Fibroblast of peridontal ligament (primary cell): ENCODE measurements around the gene GATM.
"Not testable (repeated sequence)": the region's sequence is repeated elsewhere in the genome, so short reads cannot be mapped to it uniquely, and the experiment has no call there.

Experiments used
- DNase-seq: peaks from one replicate; pipeline ENCODE4 v3.0.0-alpha.2; 2010; ENCODE audit errors: extremely low read depth

Gene GATM

GRCh38 chr15:45389351-45389750 lies 11.0 kb upstream of the GATM start:
- DNase-seq = no peak

GRCh38 chr15:45387380-45388007 lies 9.2 kb upstream of the GATM start:
- no peak for DNase-seq

- DNase-seq = no peak
Observed at GRCh38 chr15:45386974-45387373, 8.6 kb upstream of the GATM start.

- no peak for DNase-seq
Observed at GRCh38 chr15:45386420-45386819, 8.1 kb upstream of the GATM start.

DNA sequence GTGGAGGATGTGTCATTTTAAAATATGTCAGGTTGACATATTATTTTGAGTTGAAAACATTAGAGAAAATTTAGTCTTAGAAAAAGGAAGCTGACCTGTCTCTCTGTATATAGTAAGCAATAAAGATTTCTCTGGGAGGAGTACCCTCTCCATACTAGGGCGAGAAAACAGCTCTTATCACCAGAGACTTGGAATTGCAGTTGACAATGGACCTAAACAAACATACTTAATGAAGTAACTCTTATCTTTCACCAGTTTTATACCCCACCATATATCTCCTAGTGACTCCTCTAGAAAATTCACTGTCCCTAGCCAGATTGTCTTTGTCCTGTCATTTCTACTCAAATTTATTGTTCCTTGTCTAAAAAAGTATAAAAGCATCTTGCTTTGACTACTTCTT lies 7.2 kb upstream of the GATM start:
- DNase-seq = no peak

DNA sequence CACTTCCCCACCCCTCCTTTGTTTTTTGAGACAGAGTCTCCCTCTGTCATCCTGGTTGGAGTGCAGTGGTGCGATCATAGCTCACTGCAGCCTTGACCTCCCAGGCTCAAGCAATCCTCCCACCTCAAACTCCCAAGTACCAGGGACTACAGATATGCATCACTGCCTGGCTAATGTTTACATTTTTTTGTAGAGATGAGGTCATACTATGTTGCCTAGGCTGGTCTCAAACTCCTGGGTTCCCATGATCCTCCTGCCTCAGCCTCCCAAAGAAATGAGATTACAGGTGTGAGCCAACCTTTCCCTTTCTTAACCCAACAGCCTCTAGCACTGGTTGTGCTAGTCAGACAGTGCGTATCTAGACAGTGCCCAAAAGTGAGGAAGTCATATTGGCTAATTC lies 6.4 kb upstream of the GATM start:
- no peak for DNase-seq

GRCh38 chr15:45378913-45379262 lies 544 bp upstream of the GATM start:
- no peak for DNase-seq

- no peak for DNase-seq
Observed at GRCh38 chr15:45377609-45378148, 665 bp downstream of the GATM start.

DNA sequence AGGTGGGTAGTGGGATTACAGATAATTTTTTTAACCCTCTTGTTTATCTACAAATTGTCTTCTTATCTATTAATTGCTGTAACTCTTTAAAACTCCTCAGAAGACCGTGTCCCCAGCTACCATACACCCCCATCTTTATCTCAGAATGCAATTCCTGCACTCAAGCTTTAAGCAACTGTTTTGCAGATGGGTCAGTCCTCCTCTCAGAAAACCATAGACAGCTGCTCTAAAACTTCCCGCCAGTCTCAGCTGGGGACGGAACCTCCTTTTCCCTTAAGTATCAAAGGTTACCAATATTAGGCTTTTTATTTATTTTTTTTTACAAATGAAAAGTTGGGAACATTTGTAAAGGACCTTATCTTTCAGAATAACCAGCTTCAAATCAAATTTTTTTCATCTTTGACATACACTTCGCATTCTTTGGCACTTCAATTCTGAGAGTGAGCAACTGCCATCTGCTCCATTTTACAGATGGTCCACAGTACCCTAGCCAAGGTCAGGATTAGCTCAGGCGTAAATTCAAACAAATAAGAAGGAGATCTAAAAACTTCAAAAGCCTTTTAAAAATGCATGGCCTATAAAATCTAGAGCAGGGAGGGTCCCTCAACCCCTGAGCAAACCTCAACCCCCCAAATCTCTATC lies 1.3 kb downstream of the GATM start:
- no peak for DNase-seq

DNA sequence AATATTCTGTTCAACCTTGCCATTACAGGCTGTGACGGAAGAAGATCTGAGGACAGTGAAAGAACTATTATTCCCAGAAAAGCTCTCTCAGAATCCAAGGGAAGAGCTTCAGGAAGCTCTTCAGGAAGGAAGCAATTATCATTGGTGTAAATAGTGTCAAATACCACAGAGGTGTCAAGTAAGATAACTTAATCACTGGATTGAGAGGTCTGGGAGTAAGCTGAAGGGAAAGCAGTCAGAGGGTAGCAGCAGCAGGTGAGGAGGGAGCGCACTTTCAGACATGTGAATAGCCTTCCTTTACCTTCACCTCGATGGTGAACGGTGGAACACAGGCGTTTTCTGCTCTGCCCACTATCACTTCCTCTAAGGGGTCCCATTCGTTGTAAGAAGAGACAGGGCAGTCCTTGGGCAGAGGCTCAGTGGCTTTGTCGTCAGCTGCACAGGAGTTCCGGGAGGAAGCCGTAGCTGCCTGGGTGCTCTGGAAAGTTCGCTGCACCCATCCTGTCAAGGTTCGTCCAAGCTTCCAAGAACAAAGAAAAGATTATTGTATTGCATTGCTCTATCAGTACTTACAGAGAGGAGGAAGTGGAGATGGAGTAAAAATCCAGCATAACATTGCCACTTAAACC lies 1.9 kb downstream of the GATM start:
- no peak for DNase-seq

- no peak for DNase-seq
Observed at GRCh38 chr15:45375836-45376235, 2.5 kb downstream of the GATM start.

DNA sequence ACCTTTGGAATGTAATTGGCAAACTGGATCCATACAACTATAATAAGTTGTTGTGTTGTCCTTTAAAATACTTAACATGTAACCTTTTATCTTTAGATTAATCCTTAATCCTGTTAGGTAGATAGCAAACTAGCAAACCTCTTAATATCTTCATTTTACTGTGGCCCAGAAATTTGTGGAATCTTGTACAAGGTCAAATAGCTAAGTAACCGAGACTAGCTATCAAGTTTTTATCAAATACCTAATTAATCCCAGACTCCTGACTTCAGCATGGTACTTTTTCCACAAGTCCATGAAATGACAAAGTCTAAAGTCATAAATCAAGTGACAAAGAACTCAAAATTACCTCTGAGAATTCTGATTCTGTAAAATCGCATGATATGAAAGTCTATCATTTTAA lies 4.4 kb downstream of the GATM start:
- DNase-seq = no peak

GRCh38 chr15:45372041-45372995 lies 6.0 kb downstream of the GATM start:
- DNase-seq = no peak

DNA sequence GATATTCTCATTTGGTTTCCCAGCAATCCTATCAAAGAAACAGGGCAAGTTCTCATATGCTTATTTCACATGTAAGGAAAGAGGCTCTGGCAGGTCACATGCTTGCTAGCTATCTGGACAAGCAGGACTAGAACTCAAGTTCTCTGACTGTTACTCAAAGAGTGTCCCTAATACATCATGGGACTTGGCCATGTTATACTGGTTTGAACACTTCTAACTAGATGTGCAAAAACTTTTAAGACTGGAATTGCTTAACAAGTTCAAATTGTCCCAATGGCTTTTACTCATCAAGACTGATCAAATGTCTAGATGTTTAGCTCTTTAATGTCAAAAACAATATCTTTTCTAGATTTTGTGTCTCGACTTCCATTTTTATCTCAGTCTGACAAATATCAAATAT lies 6.8 kb downstream of the GATM start:
- no peak for DNase-seq

- not testable (repeated sequence) for DNase-seq
Observed at GRCh38 chr15:45370042-45370441, 8.3 kb downstream of the GATM start.

DNA sequence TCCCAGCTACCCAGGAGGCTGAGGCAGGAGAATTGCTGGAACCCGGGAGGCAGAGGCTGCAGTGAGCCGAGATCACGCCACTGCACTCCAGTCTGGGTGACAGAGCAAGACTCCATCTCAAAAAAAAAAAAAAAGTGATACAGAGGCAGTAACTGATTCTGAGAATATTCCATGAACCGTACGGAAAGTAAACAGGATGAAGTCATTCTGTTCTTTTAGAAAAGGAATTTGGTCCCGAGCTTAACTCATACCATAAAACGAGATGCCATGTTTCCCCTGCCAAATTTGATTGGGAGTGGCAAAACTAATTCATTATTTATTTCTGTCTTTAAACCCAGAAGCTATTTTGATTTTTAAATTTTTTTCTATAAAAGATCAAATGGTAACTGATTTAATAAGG lies 11.1 kb downstream of the GATM start:
- DNase-seq = not testable (repeated sequence)

DNA sequence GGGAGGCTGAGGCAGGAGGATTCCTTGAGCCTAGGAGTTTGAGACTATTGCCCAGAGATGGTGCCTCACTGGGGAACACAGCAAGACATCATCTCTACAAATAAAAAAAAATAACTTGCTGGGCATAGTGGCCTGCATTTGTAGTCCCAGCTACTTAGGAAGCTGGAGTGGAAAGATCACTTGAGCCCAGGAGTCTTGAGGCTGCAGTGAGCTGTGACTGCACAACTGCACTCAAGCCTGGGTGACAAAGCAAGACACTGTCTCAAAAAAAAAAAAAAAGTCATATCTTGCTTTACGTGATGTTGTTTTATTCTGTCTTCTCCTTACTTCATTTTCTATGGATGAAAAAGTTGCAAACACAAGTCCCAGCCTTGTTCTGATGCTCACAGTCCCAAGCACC lies 14.1 kb downstream of the GATM start:
- no peak for DNase-seq

DNA sequence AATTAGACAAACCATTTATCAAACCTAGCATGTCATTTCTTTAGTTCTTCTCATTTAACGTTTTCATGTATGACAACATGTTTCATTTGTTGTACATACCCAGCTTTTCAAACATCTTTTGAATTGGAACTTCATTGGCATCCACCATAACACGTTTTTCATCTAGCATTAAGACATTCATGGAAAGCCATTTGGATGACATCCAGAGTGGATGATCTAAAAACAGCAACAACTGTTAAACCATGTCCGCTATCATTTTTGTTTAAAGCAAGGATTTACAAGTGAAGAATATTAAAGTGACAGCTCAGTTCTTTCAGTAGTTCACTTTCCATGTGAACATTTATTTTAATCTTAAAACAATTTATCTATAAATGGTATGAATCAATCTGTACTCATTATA lies 14.5 kb downstream of the GATM start:
- no peak for DNase-seq

- no peak for DNase-seq
Observed at GRCh38 chr15:45363334-45363733, 15.0 kb downstream of the GATM start.

- no peak for DNase-seq
Observed at GRCh38 chr15:45362419-45362818, 15.9 kb downstream of the GATM start.

GRCh38 chr15:45361878-45362277 lies 16.5 kb downstream of the GATM start:
- no peak for DNase-seq

DNA sequence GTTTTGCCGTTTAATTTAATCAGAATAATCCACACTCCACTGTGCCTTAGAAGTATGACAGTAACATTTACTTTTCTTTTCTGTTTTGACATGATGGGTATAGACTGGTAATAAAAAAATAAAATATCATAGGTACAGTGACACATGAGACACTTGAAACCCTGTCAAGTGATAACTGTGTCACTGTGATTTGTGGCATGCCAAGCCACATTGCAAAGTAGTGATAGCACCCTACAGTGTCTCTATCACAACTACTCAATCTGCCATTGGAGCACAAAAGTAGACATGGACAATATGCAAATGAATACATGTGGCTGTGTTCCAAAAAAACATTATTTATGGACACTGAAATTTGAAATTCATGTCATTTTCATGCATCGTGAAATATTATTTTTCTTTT lies 22.5 kb downstream of the GATM start:
- DNase-seq = no peak
